HepG2 (cell line): Measurements from ENCODE around the gene FKBP8. TPM values are rescaled to one million over a fixed set of nuclear protein-coding genes. Genes with fewer than 3 reads are reported as not detected.

Experiments used
- ATAC-seq: fragments of 200-7000 bp; cut with Tn5 transposase; 3 replicates; pipeline ENCODE4 v1.9.1; 2020; ENCODE audit warnings: mild to moderate bottlenecking, moderate library complexity
- BruUV-seq: library from RNA; stranded (reverse); fragments of 400-500 nt; replicated peaks from 2 replicates; lab custom pipeline; 2021; lab: Mats Ljungman, UMichigan
- CTCF ChIA-PET: fragments of 300-600 bp; formaldehyde crosslinking; extraction: SDS; loops from one replicate; lab custom pipeline; 2021; ENCODE audit warnings: low total read pairs, inconsistent platforms, low intra/inter-chr PET ratio; lab: Yijun Ruan, JAX
- POLR2A ChIA-PET: fragments of 350-600 bp; sonication (Branson Sonifier 250); formaldehyde crosslinking; loops from one replicate; lab custom pipeline; 2020; ENCODE audit warnings: antibody characterized with exemption, inconsistent platforms; lab: Yijun Ruan, JAX
- DNase-seq: peaks from one replicate; pipeline ENCODE4 v3.0.0-alpha.2; 2015; ENCODE audit warnings: low spot score
- FAIRE-seq: peaks from 3 replicates; lab custom pipeline; 2011; peaks lifted over from hg19 to GRCh38; lab: Jason Lieb, UNC
- H2AFZ ChIP-seq: one replicate; pipeline ENCODE4 v1.6.1; 2011; ENCODE audit warnings: low read length, inconsistent platforms
- H3K27ac ChIP-seq: fragments of 300-600 bp; 3 replicates; pipeline ENCODE4 v1.8.0; 2011; ENCODE audit warnings: mixed run types, mild to moderate bottlenecking, mixed read lengths, low read length, inconsistent platforms; ENCODE audit not compliant: insufficient read depth; ENCODE audit errors: extremely low read length
- H3K27me3 ChIP-seq, 2 experiments: fragments of 200-600 bp in 1 of 2; 2 replicates in 1 of 2; 3 replicates in 1 of 2; pipeline versions ENCODE4 v1.6.0 to v1.8.0; 2011; ENCODE audit warnings: low read length in 2 of 2, mild to moderate bottlenecking in 2 of 2, moderate library complexity in 2 of 2, inconsistent platforms in 1 of 2; ENCODE audit not compliant: insufficient read depth in 2 of 2, control insufficient read depth in 1 of 2
- H3K36me3 ChIP-seq, 2 experiments: fragments of 200-600 bp in 1 of 2; replicated peaks in 1 of 2; 2 replicates in 1 of 2; 3 replicates in 1 of 2; pipeline versions ENCODE4 v1.5.1 to v1.8.0; 2011; ENCODE audit warnings: low read length in 2 of 2, inconsistent platforms in 1 of 2; ENCODE audit not compliant: insufficient read depth in 2 of 2, control insufficient read depth in 1 of 2
- H3K4me1 ChIP-seq: 2 replicates; pipeline ENCODE4 v1.5.1; 2012; ENCODE audit warnings: low read length, inconsistent platforms; ENCODE audit not compliant: insufficient read depth
- H3K4me2 ChIP-seq: 2 replicates; pipeline ENCODE4 v1.6.0; 2011; ENCODE audit warnings: low read depth, low read length, inconsistent platforms
- H3K4me3 ChIP-seq, 3 experiments: fragments of 200-600 bp in 1 of 3; sonication (generic), shearing (Covaris generic) in 1 of 3; replicated peaks in 1 of 3; 2 replicates each; pipeline ENCODE4 v1.5.1; 2011 to 2016; ENCODE audit warnings: low read length in 3 of 3, inconsistent platforms in 2 of 3, low read depth in 2 of 3, mild to moderate bottlenecking in 2 of 3, control low read depth in 1 of 3, mixed read lengths in 1 of 3; ENCODE audit not compliant: insufficient read depth in 1 of 3
- H3K79me2 ChIP-seq: one replicate; pipeline ENCODE4 v1.6.1; 2011; ENCODE audit warnings: low read length, inconsistent platforms; ENCODE audit not compliant: insufficient read depth
- H3K9ac ChIP-seq: 2 replicates; pipeline ENCODE4 v1.6.0; 2011; ENCODE audit warnings: mild to moderate bottlenecking, low read depth, low read length, inconsistent platforms; ENCODE audit not compliant: insufficient read depth
- H3K9me3 ChIP-seq: 2 replicates; pipeline ENCODE4 v1.5.1; 2012; ENCODE audit warnings: mild to moderate bottlenecking, low read length
- H4K20me1 ChIP-seq: 2 replicates; pipeline ENCODE4 v1.6.0; 2011; ENCODE audit warnings: inconsistent platforms, mild to moderate bottlenecking, low read length, moderate library complexity; ENCODE audit not compliant: insufficient read depth
- KMT2A ChIP-seq: sonication (generic); formaldehyde crosslinking; IDR thresholded peaks from 2 replicates; pipeline ENCODE4 v1.4.0; 2020; ENCODE audit warnings: missing genetic modification reagents
- MBNL3 ChIP-seq: fragments of 250-450 bp; sonication (Bioruptor Pico); conservative IDR thresholded peaks from 2 replicates; pipeline ENCODE4 v1.8.0; 2022; ENCODE audit warnings: mild to moderate bottlenecking, inconsistent platforms
- SSRP1 ChIP-seq: IDR thresholded peaks from 2 replicates; pipeline ENCODE4 v1.6.1; 2016; ENCODE audit warnings: control low read depth
- ZMYM3 ChIP-seq: sonication (generic); formaldehyde crosslinking; IDR thresholded peaks from 2 replicates; pipeline ENCODE4 v1.5.1; 2020; ENCODE audit warnings: mild to moderate bottlenecking, missing genetic modification reagents
- ZNF496 ChIP-seq: sonication (generic); formaldehyde crosslinking; IDR thresholded peaks from 2 replicates; pipeline ENCODE4 v1.8.1; 2023; ENCODE audit warnings: mild to moderate bottlenecking, moderate library complexity, missing genetic modification reagents; ENCODE audit not compliant: insufficient replicate concordance
- ZNF567 ChIP-seq: sonication (generic); formaldehyde crosslinking; IDR thresholded peaks from 2 replicates; pipeline ENCODE4 v1.8.1; 2023; ENCODE audit warnings: mild to moderate bottlenecking, missing genetic modification reagents, borderline replicate concordance
- ZNF891 ChIP-seq: sonication (generic); formaldehyde crosslinking; IDR thresholded peaks from 2 replicates; pipeline ENCODE4 v1.5.0; 2020; ENCODE audit warnings: mild to moderate bottlenecking, missing genetic modification reagents
- WGBS: methylation state at CpG from one replicate; pipeline ENCODE4 v1.1.6; 2017; ENCODE audit warnings: low lambda C conversion rate; 5-methylcytosine and 5-hydroxymethylcytosine counted together
- in situ Hi-C: cut with HindIII; loops from 2 replicates; pipeline ENCODE4 v1.10.0; 2017; ENCODE audit warnings: low pct_unique_long_range_greater_than_20kb; ENCODE audit not compliant: extremely low pct_ligation_motif_present
- intact Hi-C: fragments of 100-400 bp; cut with micrococcal nuclease; formaldehyde crosslinking; loops from one replicate; pipeline ENCODE4 v1.10.0; 2022; ENCODE audit not compliant: unreplicated experiment
- polyA plus RNA-seq, 8 experiments: library from polyadenylated mRNA; depleted of rRNA in 3 of 8; stranded (reverse) in 7 of 8; unstranded in 1 of 8; fragments of >200 nt; fragmentation: Illumina TruSeq in 4 of 8; extraction: Trizol in 4 of 8; gene quantifications; 2 replicates each; pipeline versions ENCODE4 v1.2.1 to v1.2.3, GENCODE V29; 2011 to 2016; ENCODE audit warnings: low read depth in 4 of 8, missing spikeins in 1 of 8, mixed read lengths in 1 of 8; ENCODE audit not compliant: insufficient read depth in 1 of 8
- total RNA-seq, 5 experiments: library from RNA; depleted of rRNA; stranded (reverse); fragments of >200 nt; fragmentation: Illumina TruSeq; extraction: Trizol; gene quantifications; 2 replicates each; pipeline ENCODE4 v1.2.3, GENCODE V29; 2016; ENCODE audit warnings: low read depth in 1 of 5
- TF ChIP-seq, protein P1 (sequence below): sonication (generic); formaldehyde crosslinking; IDR thresholded peaks from 2 replicates; pipeline ENCODE4 v1.5.0; 2020; ENCODE audit warnings: mild to moderate bottlenecking, missing genetic modification reagents, moderate library complexity
- TF ChIP-seq, protein P2 (sequence below): sonication (generic); formaldehyde crosslinking; IDR thresholded peaks from 2 replicates; pipeline ENCODE4 v1.8.0; 2022; ENCODE audit warnings: missing genetic modification reagents, mild to moderate bottlenecking, borderline replicate concordance

Gene FKBP8
- total and polyA plus RNA-seq, 2 of the 13 experiments (the other 11 are each of a cell fraction or from before 2014, with no cell fraction given), result 81.7 to 93.9 TPM

- Histone ChIP-seq H3K27ac (no peak overlapping the region), H3K4me2 (no peak overlapping the region), H3K4me1 (no peaks in the 10 kb centered on the region), H3K9ac (no peak overlapping the region), H4K20me1 (no peaks in the 10 kb centered on the region), H3K4me3 (no peak overlapping the region), H3K27me3 (no peaks in the 10 kb centered on the region), H3K36me3 (peaks cover 5 to 35% of the 10 kb centered on the region in 2 experiments), H3K9me3 (no peaks in the 10 kb centered on the region), H2AFZ (no peak overlapping the region)
- ATAC-seq, result no peak
- POLR2A ChIA-PET, result no interaction called here
- CTCF ChIA-PET, result no interaction called here
- FAIRE-seq, result no peak
- WGBS, result 96% methylated on average over 9 of the region's 10 CpGs
- no peak for DNase-seq
- intact Hi-C loops (no loop called here), in situ Hi-C loops (no loop called here)
- no TSS peak for BruUV-seq
- no peak for TF ChIP-seq ZNF567
- no peak for TF ChIP-seq SSRP1 (CRISPR knock-in tag)
- TF ChIP-seq, all 625 proteins: peak for 0
- no peaks in the 10 kb centered on the region for H3K79me2 ChIP-seq
These were observed 6.9 kb downstream of the FKBP8 start for GRCh38 chr19:18536475-18536874.

DNA sequence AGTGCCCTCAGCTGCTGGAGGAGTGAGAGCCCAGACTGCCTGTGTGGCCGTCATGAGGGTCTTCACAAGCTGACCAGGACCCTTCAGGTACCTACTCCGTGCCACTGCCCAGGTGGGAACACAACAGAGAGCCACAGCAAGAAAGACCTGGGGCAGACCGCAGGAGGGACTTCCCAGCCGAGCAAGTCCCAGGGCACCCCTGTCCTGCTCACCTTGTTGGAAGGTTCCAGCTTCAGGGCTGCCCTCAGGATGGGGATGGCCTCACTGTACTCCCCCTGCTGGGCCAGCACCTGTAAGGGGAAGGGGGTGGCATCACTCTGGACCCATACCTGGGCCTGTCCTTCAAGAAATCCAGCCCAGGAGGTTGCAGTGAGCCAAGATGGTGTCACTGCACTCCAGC, 10.3 kb downstream of the FKBP8 start:
- intact Hi-C loops, result no loop called here
- Histone ChIP-seq H3K27me3 (no peaks in the 10 kb centered on the region), H2AFZ (no peak overlapping the region), H3K9me3 (no peaks in the 10 kb centered on the region), H3K4me1 (no peaks in the 10 kb centered on the region), H3K36me3 (peaks cover 0 to 19% of the 10 kb centered on the region in 2 experiments; a peak in 4 of 5 replicates), H3K4me3 (no peak overlapping the region), H4K20me1 (no peaks in the 10 kb centered on the region), H3K27ac (no peak overlapping the region), H3K79me2 (no peaks in the 10 kb centered on the region), H3K4me2 (no peak overlapping the region), H3K9ac (no peak overlapping the region)
- DNase-seq (no peak), FAIRE-seq (no peak), ATAC-seq (no peak)
- BruUV-seq, result no TSS peak
- WGBS, result 100% methylated on average over 3 of the region's 4 CpGs
- no peak for TF ChIP-seq ZNF891 (CRISPR knock-in tag)
- TF ChIP-seq ZNF496 (CRISPR knock-in tag), result no peak
- TF ChIP-seq, protein P1, sequence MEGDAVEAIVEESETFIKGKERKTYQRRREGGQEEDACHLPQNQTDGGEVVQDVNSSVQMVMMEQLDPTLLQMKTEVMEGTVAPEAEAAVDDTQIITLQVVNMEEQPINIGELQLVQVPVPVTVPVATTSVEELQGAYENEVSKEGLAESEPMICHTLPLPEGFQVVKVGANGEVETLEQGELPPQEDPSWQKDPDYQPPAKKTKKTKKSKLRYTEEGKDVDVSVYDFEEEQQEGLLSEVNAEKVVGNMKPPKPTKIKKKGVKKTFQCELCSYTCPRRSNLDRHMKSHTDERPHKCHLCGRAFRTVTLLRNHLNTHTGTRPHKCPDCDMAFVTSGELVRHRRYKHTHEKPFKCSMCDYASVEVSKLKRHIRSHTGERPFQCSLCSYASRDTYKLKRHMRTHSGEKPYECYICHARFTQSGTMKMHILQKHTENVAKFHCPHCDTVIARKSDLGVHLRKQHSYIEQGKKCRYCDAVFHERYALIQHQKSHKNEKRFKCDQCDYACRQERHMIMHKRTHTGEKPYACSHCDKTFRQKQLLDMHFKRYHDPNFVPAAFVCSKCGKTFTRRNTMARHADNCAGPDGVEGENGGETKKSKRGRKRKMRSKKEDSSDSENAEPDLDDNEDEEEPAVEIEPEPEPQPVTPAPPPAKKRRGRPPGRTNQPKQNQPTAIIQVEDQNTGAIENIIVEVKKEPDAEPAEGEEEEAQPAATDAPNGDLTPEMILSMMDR (CRISPR knock-in tag), result 0 out of 2 replicates have a peak, but pooled peaks have one; percentile 9
- peak; percentile 69 for TF ChIP-seq ZMYM3 (CRISPR knock-in tag)
- no peak for TF ChIP-seq MBNL3 (CRISPR knock-in tag)
- TF ChIP-seq KMT2A (CRISPR knock-in tag), result no peak
- TF ChIP-seq, protein P2, sequence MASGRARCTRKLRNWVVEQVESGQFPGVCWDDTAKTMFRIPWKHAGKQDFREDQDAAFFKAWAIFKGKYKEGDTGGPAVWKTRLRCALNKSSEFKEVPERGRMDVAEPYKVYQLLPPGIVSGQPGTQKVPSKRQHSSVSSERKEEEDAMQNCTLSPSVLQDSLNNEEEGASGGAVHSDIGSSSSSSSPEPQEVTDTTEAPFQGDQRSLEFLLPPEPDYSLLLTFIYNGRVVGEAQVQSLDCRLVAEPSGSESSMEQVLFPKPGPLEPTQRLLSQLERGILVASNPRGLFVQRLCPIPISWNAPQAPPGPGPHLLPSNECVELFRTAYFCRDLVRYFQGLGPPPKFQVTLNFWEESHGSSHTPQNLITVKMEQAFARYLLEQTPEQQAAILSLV (CRISPR knock-in tag), result no peak
- TF ChIP-seq, all 625 proteins: peak for 2
- in situ Hi-C loops, result no loop called here
- CTCF ChIA-PET, result no interaction called here
- POLR2A ChIA-PET, result no interaction called here
